ENCODE measurements around the gene SLC25A13. TPM values are rescaled to one million over a fixed set of nuclear protein-coding genes. Genes with fewer than 3 reads are reported as not detected.

The SLC25A13 gene
- total RNA-seq, 3 donors from 2014 or later: 33.1 to 39.0 (median 33.2) TPM

DNA sequence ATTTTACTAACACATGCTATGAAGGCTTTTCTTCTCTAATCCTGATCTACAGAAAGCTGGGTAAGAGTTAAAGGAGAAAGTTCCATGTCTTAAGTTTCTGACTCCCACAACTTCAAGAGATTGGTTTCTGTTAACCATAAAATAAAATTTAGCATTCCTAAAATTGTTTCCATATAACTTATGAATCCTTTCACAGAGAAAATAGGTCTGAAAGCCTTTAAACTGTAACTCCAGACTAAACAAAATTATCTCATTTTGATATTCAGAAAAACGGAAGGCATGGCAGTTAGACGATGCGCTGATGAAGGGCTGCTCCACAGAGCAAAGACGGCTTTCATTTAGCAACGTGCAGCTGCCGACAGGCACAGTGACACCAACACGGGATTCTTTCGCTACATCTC, 133.3 kb downstream of the SLC25A13 start:
- no peaks in the 10 kb centered on the region for H3K4me1 ChIP-seq
- H3K36me3 ChIP-seq: no peaks in the 10 kb centered on the region
- peak overlapping the region in 1 of 3 donors; percentile 6 for H3K4me3 ChIP-seq
- intact Hi-C loops (cut with DNase I; ENCODE audit: low total_unique reads): no loop called here
- H3K27ac ChIP-seq: no peak overlapping the region
- no peaks in the 10 kb centered on the region for H3K9me3 ChIP-seq
- DNase-seq (ENCODE audit: low spot score in 2 of 2): no peak
- TF ChIP-seq POLR2AphosphoS5 (IDR thresholded peaks at IDR 0.05): no peak
- no peak for TF ChIP-seq POLR2A (IDR thresholded peaks at IDR 0.05)
- TF ChIP-seq, protein P1, sequence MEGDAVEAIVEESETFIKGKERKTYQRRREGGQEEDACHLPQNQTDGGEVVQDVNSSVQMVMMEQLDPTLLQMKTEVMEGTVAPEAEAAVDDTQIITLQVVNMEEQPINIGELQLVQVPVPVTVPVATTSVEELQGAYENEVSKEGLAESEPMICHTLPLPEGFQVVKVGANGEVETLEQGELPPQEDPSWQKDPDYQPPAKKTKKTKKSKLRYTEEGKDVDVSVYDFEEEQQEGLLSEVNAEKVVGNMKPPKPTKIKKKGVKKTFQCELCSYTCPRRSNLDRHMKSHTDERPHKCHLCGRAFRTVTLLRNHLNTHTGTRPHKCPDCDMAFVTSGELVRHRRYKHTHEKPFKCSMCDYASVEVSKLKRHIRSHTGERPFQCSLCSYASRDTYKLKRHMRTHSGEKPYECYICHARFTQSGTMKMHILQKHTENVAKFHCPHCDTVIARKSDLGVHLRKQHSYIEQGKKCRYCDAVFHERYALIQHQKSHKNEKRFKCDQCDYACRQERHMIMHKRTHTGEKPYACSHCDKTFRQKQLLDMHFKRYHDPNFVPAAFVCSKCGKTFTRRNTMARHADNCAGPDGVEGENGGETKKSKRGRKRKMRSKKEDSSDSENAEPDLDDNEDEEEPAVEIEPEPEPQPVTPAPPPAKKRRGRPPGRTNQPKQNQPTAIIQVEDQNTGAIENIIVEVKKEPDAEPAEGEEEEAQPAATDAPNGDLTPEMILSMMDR (IDR thresholded peaks at IDR 0.05): no peak
- H3K27me3 ChIP-seq: no peaks in the 10 kb centered on the region

DNA sequence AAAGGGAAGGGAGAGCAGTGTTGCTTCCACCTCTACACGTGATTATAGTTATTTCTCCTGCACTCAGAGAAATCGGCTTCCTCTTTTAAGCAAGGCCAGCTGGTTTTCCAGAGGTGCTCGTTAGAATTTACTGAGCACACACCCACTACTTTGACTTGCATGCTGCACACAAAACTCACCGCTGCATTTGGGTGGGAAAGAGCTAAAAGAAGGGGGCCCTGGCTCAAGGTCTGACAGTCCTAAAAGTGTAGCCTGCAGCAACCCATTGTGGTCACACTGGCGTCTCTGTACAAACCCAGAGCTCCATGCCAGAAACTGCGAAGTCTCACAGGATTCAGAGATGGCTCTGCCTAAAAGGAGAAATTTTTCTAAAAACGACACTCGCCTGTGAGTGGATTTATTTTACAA, 133.7 kb downstream of the SLC25A13 start:
- intact Hi-C loops (cut with DNase I; ENCODE audit: low total_unique reads): no loop called here
- H3K4me3 ChIP-seq: peak overlapping the region in 1 of 3 donors; percentile 6
- H3K9me3 ChIP-seq: no peaks in the 10 kb centered on the region
- TF ChIP-seq POLR2AphosphoS5 (IDR thresholded peaks at IDR 0.05): no peak
- no peak for TF ChIP-seq POLR2A (IDR thresholded peaks at IDR 0.05)
- TF ChIP-seq, protein P1 (IDR thresholded peaks at IDR 0.05): no peak
- H3K27ac ChIP-seq: no peak overlapping the region
- H3K27me3 ChIP-seq: no peaks in the 10 kb centered on the region
- no peak for DNase-seq (ENCODE audit: low spot score in 2 of 2)
- no peaks in the 10 kb centered on the region for H3K36me3 ChIP-seq
- H3K4me1 ChIP-seq: no peaks in the 10 kb centered on the region

DNA sequence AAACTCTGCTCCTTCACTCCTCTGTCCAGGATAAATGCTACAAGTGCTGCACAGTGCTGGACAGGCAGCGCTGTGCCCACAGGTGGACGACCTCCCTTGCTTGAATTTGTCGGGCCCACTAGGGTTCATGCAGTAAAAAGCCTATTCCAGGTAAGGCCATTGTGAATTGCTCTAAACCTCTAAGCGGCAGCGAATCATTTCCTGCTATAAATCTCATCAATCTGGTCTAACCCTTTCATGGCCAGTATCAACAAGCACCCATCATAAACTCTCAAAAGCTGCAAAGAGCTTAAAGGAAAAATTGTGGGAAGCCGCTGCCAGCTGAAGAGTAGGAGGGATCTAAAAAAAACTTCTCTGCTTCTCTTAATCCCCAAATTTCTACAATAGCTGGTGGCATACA, 134.2 kb downstream of the SLC25A13 start:
- H3K9me3 ChIP-seq: no peaks in the 10 kb centered on the region

DNA sequence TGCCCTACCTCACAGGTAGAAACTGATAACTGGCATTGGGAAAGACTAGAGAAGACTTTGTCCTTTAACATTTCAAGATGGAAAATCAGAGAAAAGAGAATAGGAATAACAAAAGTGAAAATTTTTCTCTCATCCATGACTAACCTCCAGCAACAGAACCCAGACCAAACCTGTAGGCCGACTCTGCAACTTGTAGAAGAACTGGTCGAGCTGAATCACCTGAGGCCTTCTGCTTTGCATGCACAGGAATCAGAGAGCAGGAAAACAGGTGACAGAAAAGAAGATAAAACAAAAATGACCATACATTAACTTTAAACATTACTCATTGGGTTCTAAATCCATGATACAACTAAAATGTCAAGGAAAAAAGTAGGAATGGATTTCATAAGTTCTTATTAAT, 137.1 kb downstream of the SLC25A13 start:
- TF ChIP-seq POLR2A (IDR thresholded peaks at IDR 0.05): no peak
- no peak for TF ChIP-seq POLR2AphosphoS5 (IDR thresholded peaks at IDR 0.05)
- TF ChIP-seq, protein P1 (IDR thresholded peaks at IDR 0.05): no peak
- H3K36me3 ChIP-seq: no peaks in the 10 kb centered on the region

More for the DNA sequence above, 134.2 kb downstream of the SLC25A13 start:
- H3K4me3 ChIP-seq: no peak overlapping the region
- H3K27ac ChIP-seq: no peak overlapping the region
- H3K36me3 ChIP-seq: no peaks in the 10 kb centered on the region
- H3K27me3 ChIP-seq: no peaks in the 10 kb centered on the region
- no peaks in the 10 kb centered on the region for H3K4me1 ChIP-seq
- intact Hi-C loops (cut with DNase I; ENCODE audit: low total_unique reads): no loop called here
- no peak for DNase-seq (ENCODE audit: low spot score in 2 of 2)
- TF ChIP-seq POLR2A (IDR thresholded peaks at IDR 0.05) (no peak), POLR2AphosphoS5 (IDR thresholded peaks at IDR 0.05) (no peak)
- TF ChIP-seq, protein P1 (IDR thresholded peaks at IDR 0.05): no peak

DNA sequence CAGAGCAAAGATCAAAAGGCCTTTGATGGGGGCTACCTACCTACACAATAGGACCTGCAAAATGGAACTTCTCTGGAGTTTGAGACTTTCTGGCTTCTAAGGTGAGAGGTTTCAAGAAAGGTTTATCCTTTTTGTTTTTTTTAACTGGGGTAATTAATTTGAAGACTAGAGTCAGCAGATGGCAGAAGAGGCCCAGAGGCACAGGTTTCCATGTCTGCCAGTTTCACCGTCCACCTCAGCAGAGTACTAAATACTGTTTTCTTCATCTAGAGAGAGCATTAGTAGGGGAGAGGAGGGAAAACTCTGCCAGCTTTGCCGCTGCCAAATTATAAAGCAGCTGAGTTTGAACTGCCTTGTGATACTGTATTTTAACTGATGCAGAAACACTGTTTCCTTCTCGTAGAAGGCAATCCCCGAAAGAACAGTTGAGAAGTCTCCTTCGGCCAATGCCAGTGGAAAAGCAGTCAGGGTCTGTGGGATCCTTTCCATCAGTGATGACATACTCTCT, 138.7 kb downstream of the SLC25A13 start:
- Histone ChIP-seq H3K27ac (no peak overlapping the region), H3K9me3 (no peaks in the 10 kb centered on the region), H3K4me3 (no peak overlapping the region), H3K36me3 (no peaks in the 10 kb centered on the region), H3K27me3 (no peaks in the 10 kb centered on the region), H3K4me1 (no peaks in the 10 kb centered on the region)
- TF ChIP-seq POLR2AphosphoS5 (IDR thresholded peaks at IDR 0.05) (no peak), POLR2A (IDR thresholded peaks at IDR 0.05) (no peak)
- TF ChIP-seq, protein P1 (IDR thresholded peaks at IDR 0.05): no peak
- intact Hi-C loops (cut with DNase I; ENCODE audit: low total_unique reads): no loop called here
- no peak for DNase-seq (ENCODE audit: low spot score in 2 of 2)

More for the DNA sequence above, 137.1 kb downstream of the SLC25A13 start:
- H3K27me3 ChIP-seq: no peaks in the 10 kb centered on the region
- no peak for DNase-seq (ENCODE audit: low spot score in 2 of 2)
- no peaks in the 10 kb centered on the region for H3K9me3 ChIP-seq
- H3K27ac ChIP-seq: no peak overlapping the region
- no peaks in the 10 kb centered on the region for H3K4me1 ChIP-seq
- H3K4me3 ChIP-seq: no peak overlapping the region
- intact Hi-C loops (cut with DNase I; ENCODE audit: low total_unique reads): no loop called here

All from breast epithelium (tissue), 4 donors.